ENCODE results near the gene MAPK10. TPM values are rescaled to one million over a fixed set of nuclear protein-coding genes. Genes with fewer than 3 reads are reported as not detected.

The MAPK10 gene
- polyA plus RNA-seq, 3 donors, result 0.36 TPM; not detected in 2

DNA sequence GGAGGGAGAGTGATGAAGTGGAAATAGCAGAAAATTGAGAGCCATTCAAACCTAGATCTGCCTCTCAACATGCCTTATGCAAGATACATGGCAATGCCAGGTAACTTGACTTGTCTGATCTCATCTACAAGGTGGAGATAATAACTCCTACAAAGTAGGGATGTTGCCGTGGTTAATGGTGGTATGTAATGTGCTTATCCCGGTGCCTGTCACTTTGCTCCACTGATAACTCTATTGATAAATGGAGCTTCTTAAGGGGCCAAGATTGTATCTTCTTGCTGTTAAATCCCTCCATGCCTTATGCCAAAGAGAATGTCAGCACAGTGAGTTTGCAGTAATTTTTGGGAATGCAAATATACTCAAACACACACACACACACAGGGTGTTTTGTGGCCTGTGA lies 355.8 kb downstream of the MAPK10 start:
- Histone ChIP-seq H3K4me3 (replicated peaks in 1 of 3; ENCODE audit: low read depth in 2 of 3, low read length in 3 of 3) (no peak overlapping the region), H4K20me1 (ENCODE audit: insufficient read depth, low read length) (no peaks in the 10 kb centered on the region), H3K9ac (ENCODE audit: insufficient read depth, low read length, poor library complexity, severe bottlenecking) (no peak overlapping the region), H3K4me1 (ENCODE audit: control insufficient read depth in 1 of 2, insufficient read depth in 2 of 2, low read length in 2 of 2) (no peaks in the 10 kb centered on the region), H2AFZ (ENCODE audit: insufficient read depth, low read depth, low read length, poor library complexity, severe bottlenecking) (no peak overlapping the region), H3K79me2 (ENCODE audit: insufficient read depth, low read length) (no peaks in the 10 kb centered on the region), H3K27ac (ENCODE audit: low read depth in 1 of 2, low read length in 2 of 2) (no peak overlapping the region), H3K36me3 (replicated peaks in 1 of 2; ENCODE audit: control insufficient read depth in 1 of 2, insufficient read depth in 2 of 2, low read length in 2 of 2) (peaks cover 0 to 22% of the 10 kb centered on the region in 2 donors), H3K4me2 (replicated peaks; ENCODE audit: extremely low read depth, low read length, poor library complexity, severe bottlenecking) (no peak overlapping the region), H3K27me3 (ENCODE audit: control insufficient read depth in 2 of 2, insufficient read depth in 2 of 2, low read length in 2 of 2) (no peaks in the 10 kb centered on the region), H3K9me3 (replicated peaks in 1 of 2; ENCODE audit: control insufficient read depth in 1 of 2, insufficient read depth in 1 of 2, low read length in 2 of 2) (no peaks in the 10 kb centered on the region)
- TF ChIP-seq, protein P1, sequence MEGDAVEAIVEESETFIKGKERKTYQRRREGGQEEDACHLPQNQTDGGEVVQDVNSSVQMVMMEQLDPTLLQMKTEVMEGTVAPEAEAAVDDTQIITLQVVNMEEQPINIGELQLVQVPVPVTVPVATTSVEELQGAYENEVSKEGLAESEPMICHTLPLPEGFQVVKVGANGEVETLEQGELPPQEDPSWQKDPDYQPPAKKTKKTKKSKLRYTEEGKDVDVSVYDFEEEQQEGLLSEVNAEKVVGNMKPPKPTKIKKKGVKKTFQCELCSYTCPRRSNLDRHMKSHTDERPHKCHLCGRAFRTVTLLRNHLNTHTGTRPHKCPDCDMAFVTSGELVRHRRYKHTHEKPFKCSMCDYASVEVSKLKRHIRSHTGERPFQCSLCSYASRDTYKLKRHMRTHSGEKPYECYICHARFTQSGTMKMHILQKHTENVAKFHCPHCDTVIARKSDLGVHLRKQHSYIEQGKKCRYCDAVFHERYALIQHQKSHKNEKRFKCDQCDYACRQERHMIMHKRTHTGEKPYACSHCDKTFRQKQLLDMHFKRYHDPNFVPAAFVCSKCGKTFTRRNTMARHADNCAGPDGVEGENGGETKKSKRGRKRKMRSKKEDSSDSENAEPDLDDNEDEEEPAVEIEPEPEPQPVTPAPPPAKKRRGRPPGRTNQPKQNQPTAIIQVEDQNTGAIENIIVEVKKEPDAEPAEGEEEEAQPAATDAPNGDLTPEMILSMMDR (IDR thresholded peaks at IDR 0.05), result no peak
- no CpG with 5 or more reads among the region's 2 CpGs for WGBS (ENCODE audit: insufficient coverage)
- Mint-ChIP-seq H3K36me3 (peaks cover 23% of the 10 kb centered on the region in 2 donors), H3K9me3 (peaks cover 0 to 2% (median 0%) of the 10 kb centered on the region in 7 donors), H3K4me3 (no peak overlapping the region), H3K27me3 (ENCODE audit: low read depth in 3 of 3) (no peaks in the 10 kb centered on the region), H3K4me1 (no peaks in the 10 kb centered on the region), H3K27ac (no peak overlapping the region)
- intact Hi-C loops (cut with micrococcal nuclease), result no loop called here
- no peak for DNase-seq

DNA sequence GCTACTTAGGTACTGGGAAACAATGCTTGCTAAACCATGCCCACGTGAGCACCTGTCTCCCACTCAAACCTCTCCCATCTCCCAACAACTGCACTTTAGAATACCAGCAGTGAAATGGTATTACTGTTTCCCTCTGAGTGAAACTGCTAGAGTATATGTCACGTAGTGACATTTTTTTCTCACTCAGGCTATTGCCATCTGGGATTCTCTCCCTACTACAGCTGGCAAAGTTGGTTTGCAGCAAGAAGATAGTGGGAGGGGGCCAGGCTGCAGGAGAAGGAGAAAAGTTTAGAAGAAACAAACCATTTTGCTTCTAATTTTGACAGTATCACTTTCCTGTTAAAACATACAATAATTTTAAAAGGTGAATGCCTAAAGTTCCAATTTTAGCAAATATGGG lies 358.3 kb downstream of the MAPK10 start:
- Mint-ChIP-seq H3K27ac (no peak overlapping the region), H3K4me3 (no peak overlapping the region)
- no CpG with 5 or more reads among the region's 2 CpGs for WGBS (ENCODE audit: insufficient coverage)

More for the DNA sequence above, 358.3 kb downstream of the MAPK10 start:
- Histone ChIP-seq H4K20me1 (ENCODE audit: insufficient read depth, low read length) (no peaks in the 10 kb centered on the region), H3K79me2 (ENCODE audit: insufficient read depth, low read length) (no peaks in the 10 kb centered on the region), H3K9ac (ENCODE audit: insufficient read depth, low read length, poor library complexity, severe bottlenecking) (no peak overlapping the region), H3K4me3 (replicated peaks in 1 of 3; ENCODE audit: low read depth in 2 of 3, low read length in 3 of 3) (no peak overlapping the region), H3K9me3 (replicated peaks in 1 of 2; ENCODE audit: control insufficient read depth in 1 of 2, insufficient read depth in 1 of 2, low read length in 2 of 2) (no peaks in the 10 kb centered on the region), H3K27me3 (ENCODE audit: control insufficient read depth in 2 of 2, insufficient read depth in 2 of 2, low read length in 2 of 2) (no peaks in the 10 kb centered on the region), H3K4me2 (replicated peaks; ENCODE audit: extremely low read depth, low read length, poor library complexity, severe bottlenecking) (no peak overlapping the region), H3K27ac (ENCODE audit: low read depth in 1 of 2, low read length in 2 of 2) (no peak overlapping the region), H3K4me1 (ENCODE audit: control insufficient read depth in 1 of 2, insufficient read depth in 2 of 2, low read length in 2 of 2) (no peaks in the 10 kb centered on the region), H2AFZ (ENCODE audit: insufficient read depth, low read depth, low read length, poor library complexity, severe bottlenecking) (no peak overlapping the region), H3K36me3 (replicated peaks in 1 of 2; ENCODE audit: control insufficient read depth in 1 of 2, insufficient read depth in 2 of 2, low read length in 2 of 2) (peaks cover 0 to 22% of the 10 kb centered on the region in 2 donors)
- no peak for DNase-seq
- intact Hi-C loops (cut with micrococcal nuclease), result no loop called here
- Mint-ChIP-seq H3K9me3 (peaks cover 0 to 2% (median 0%) of the 10 kb centered on the region in 7 donors), H3K4me1 (no peaks in the 10 kb centered on the region), H3K27me3 (ENCODE audit: low read depth in 3 of 3) (no peaks in the 10 kb centered on the region), H3K36me3 (peaks cover 29 to 33% of the 10 kb centered on the region in 2 donors)
- TF ChIP-seq, protein P1 (IDR thresholded peaks at IDR 0.05), result no peak
